Hindlimb muscle (tissue), 1 donor: ENCODE results near the gene TTC34. TPM values are rescaled to one million over a fixed set of nuclear protein-coding genes. Genes with fewer than 3 reads are reported as not detected.
A peak's percentile ranks its signal among the peaks of the same experiment; 100 is the strongest.
"Not testable (repeated sequence)": the region's sequence is repeated elsewhere in the genome, so short reads cannot be mapped to it uniquely, and the experiment has no call there.

Experiments used
- DNase-seq: peaks from one replicate; pipeline ENCODE4 v3.0.0-alpha.2; 2013
- polyA plus RNA-seq: library from polyadenylated mRNA; unstranded; fragments of 120-200 nt; gene quantifications from one replicate; pipeline ENCODE4 v1.2.1, GENCODE V29; 2013; ENCODE audit not compliant: insufficient read length

TTC34 gene
- polyA plus RNA-seq, 1 donor, result 0.31 TPM

GRCh38 chr1:2639203-2639602 is 162.3 kb downstream of the TTC34 start:
- no peak for DNase-seq

- no peak for DNase-seq
Measured at GRCh38 chr1:2638466-2639115, 162.9 kb downstream of the TTC34 start.

- DNase-seq, result no peak
Measured at GRCh38 chr1:2637442-2638145, 163.9 kb downstream of the TTC34 start.

- DNase-seq, result no peak
Measured at GRCh38 chr1:2636733-2637132, 164.8 kb downstream of the TTC34 start.

GRCh38 chr1:2635361-2636010 is 166.0 kb downstream of the TTC34 start:
- no peak for DNase-seq

GRCh38 chr1:2633936-2634491 is 167.5 kb downstream of the TTC34 start:
- peak; percentile 49 for DNase-seq

- no peak for DNase-seq
Measured at GRCh38 chr1:2633366-2633935, 168.0 kb downstream of the TTC34 start.

- no peak for DNase-seq
Measured at GRCh38 chr1:2632561-2633361, 168.7 kb downstream of the TTC34 start, which contains the start of gene MMEL1. MMEL1 (minus strand) TSS chr1:2633016; CDS start chr1:2629484, 3,532 bp downstream.

- DNase-seq, result no peak
Measured at GRCh38 chr1:2632051-2632430, 169.5 kb downstream of the TTC34 start.

- no peak for DNase-seq
Measured at GRCh38 chr1:2631136-2632050, 170.1 kb downstream of the TTC34 start.

GRCh38 chr1:2630498-2631135 is 170.9 kb downstream of the TTC34 start:
- no peak for DNase-seq

GRCh38 chr1:2629627-2630497 is 171.6 kb downstream of the TTC34 start:
- DNase-seq, result no peak

- DNase-seq, result no peak
Measured at GRCh38 chr1:2628933-2629626, 172.4 kb downstream of the TTC34 start.

- no peak for DNase-seq
Measured at GRCh38 chr1:2628191-2628932, 173.1 kb downstream of the TTC34 start.

GRCh38 chr1:2627746-2628145 is 173.7 kb downstream of the TTC34 start:
- no peak for DNase-seq

- DNase-seq, result not testable (repeated sequence)
Measured at GRCh38 chr1:2625748-2626147, 175.7 kb downstream of the TTC34 start.

GRCh38 chr1:2625311-2625710 is 176.2 kb downstream of the TTC34 start:
- DNase-seq, result no peak

- DNase-seq, result no peak
Measured at GRCh38 chr1:2624735-2625300, 176.7 kb downstream of the TTC34 start.
